GM21576 (cell line): ENCODE data around the gene P4HB.

Source experiments
- ATAC-seq: cut with Tn5 transposase; IDR thresholded peaks from one replicate; pipeline ENCODE4 v1.9.1; 2021; ENCODE audit warnings: mild to moderate bottlenecking, moderate library complexity; ENCODE audit not compliant: unreplicated experiment

P4HB gene

GRCh38 chr17:81833160-81833920 lies 27.0 kb downstream of the P4HB start, which contains the start of gene MCRIP1:
Gene MCRIP1 (minus strand): TSS chr17:81833291. CDS start chr17:81824506, 8,785 bp downstream.
- peak; percentile 61 for ATAC-seq

- peak; percentile 24 for ATAC-seq
Measured at GRCh38 chr17:81832608-81833159, 27.7 kb downstream of the P4HB start.

- peak; percentile 21 for ATAC-seq
Measured at GRCh38 chr17:81831957-81832607, 28.3 kb downstream of the P4HB start.

- no peak for ATAC-seq
Measured at GRCh38 chr17:81831563-81831956, 28.8 kb downstream of the P4HB start.

GRCh38 chr17:81829858-81830257 lies 30.5 kb downstream of the P4HB start:
- ATAC-seq: no peak

- no peak for ATAC-seq
Measured at GRCh38 chr17:81828656-81829055, 31.7 kb downstream of the P4HB start.

- ATAC-seq: no peak
Measured at GRCh38 chr17:81825841-81826466, 34.4 kb downstream of the P4HB start.

GRCh38 chr17:81824595-81824994 lies 35.7 kb downstream of the P4HB start:
- ATAC-seq: no peak

- no peak for ATAC-seq
Measured at GRCh38 chr17:81823820-81824550, 36.4 kb downstream of the P4HB start.

GRCh38 chr17:81822996-81823819 lies 37.1 kb downstream of the P4HB start:
- ATAC-seq: no peak

- ATAC-seq: no peak
Measured at GRCh38 chr17:81822312-81822637, 38.1 kb downstream of the P4HB start.

GRCh38 chr17:81821603-81822311 lies 38.6 kb downstream of the P4HB start:
- no peak for ATAC-seq

- no peak for ATAC-seq
Measured at GRCh38 chr17:81821147-81821546, 39.2 kb downstream of the P4HB start.

- ATAC-seq: no peak
Measured at GRCh38 chr17:81819708-81820107, 40.6 kb downstream of the P4HB start.

- ATAC-seq: no peak
Measured at GRCh38 chr17:81817758-81818147, 42.6 kb downstream of the P4HB start.

- no peak for ATAC-seq
Measured at GRCh38 chr17:81815646-81815986, 44.7 kb downstream of the P4HB start.

GRCh38 chr17:81814748-81815645 lies 45.3 kb downstream of the P4HB start:
- ATAC-seq: no peak

GRCh38 chr17:81813861-81814683 lies 46.3 kb downstream of the P4HB start:
- no peak for ATAC-seq
